GM12878 (cell line): ENCODE data around the gene DCDC2. TPM values are rescaled to one million over a fixed set of nuclear protein-coding genes. Genes with fewer than 3 reads are reported as not detected.

Source experiments
- ATAC-seq: fragments of 200-7000 bp; cut with Tn5 transposase; 3 replicates; pipeline ENCODE4 v1.9.1; 2020; ENCODE audit warnings: mild to moderate bottlenecking, moderate library complexity
- BruUV-seq: library from RNA; stranded (reverse); fragments of 400-500 nt; replicated peaks from 2 replicates; lab custom pipeline; 2021; lab: Mats Ljungman, UMichigan
- CTCF ChIA-PET: fragments of 300-600 bp; sonication (Branson Sonifier 250); formaldehyde crosslinking; extraction: SDS; loops from one replicate; lab custom pipeline; 2021; ENCODE audit warnings: inconsistent platforms; lab: Yijun Ruan, JAX
- POLR2A ChIA-PET: fragments of 350-600 bp; formaldehyde crosslinking; extraction: SDS; loops from one replicate; lab custom pipeline; 2021; ENCODE audit warnings: inconsistent platforms; lab: Charles Lee
- RAD21 ChIA-PET: fragments of 300-600 bp; sonication (Branson Sonifier 250); formaldehyde crosslinking; loops from one replicate; lab custom pipeline; 2023; ENCODE audit warnings: antibody characterized with exemption; ENCODE audit not compliant: unreplicated experiment; lab: Charles Lee
- SMC1A ChIA-PET: fragments of 300-600 bp; sonication (Branson Sonifier 250); formaldehyde crosslinking; loops from one replicate; lab custom pipeline; 2023; ENCODE audit not compliant: unreplicated experiment, uncharacterized antibody; lab: Charles Lee
- DNase-seq: peaks from one replicate; pipeline ENCODE4 v3.0.0-alpha.2; 2011; ENCODE audit warnings: low read depth, low spot score
- FAIRE-seq: peaks from 3 replicates; lab custom pipeline; 2011; peaks lifted over from hg19 to GRCh38; lab: Jason Lieb, UNC
- H2AFZ ChIP-seq: 2 replicates; pipeline ENCODE4 v1.6.0; 2011; ENCODE audit warnings: low read depth, low read length, control low read depth; ENCODE audit not compliant: control insufficient read depth
- H3K27ac ChIP-seq: 2 replicates; pipeline ENCODE4 v1.5.1; 2011; ENCODE audit warnings: control low read depth; ENCODE audit not compliant: control insufficient read depth, insufficient read depth
- H3K27me3 ChIP-seq, 2 experiments: replicated peaks in 1 of 2; 2 replicates each; pipeline versions ENCODE4 v1.6.0 to v1.6.1; 2011; ENCODE audit warnings: low read length in 1 of 2; ENCODE audit not compliant: control insufficient read depth in 2 of 2, insufficient read depth in 2 of 2
- H3K36me3 ChIP-seq, 2 experiments: 2 replicates each; pipeline ENCODE4 v1.5.1; 2011; ENCODE audit warnings: low read length in 1 of 2; ENCODE audit not compliant: control insufficient read depth in 2 of 2, insufficient read depth in 2 of 2
- H3K4me1 ChIP-seq: 2 replicates; pipeline ENCODE4 v1.6.1; 2011; ENCODE audit warnings: mild to moderate bottlenecking, low read length, moderate library complexity, mixed read lengths; ENCODE audit not compliant: control insufficient read depth, insufficient read depth
- H3K4me2 ChIP-seq: 2 replicates; pipeline ENCODE4 v1.6.0; 2011; ENCODE audit warnings: control low read depth; ENCODE audit not compliant: control insufficient read depth, insufficient read depth
- H3K4me3 ChIP-seq: fragments of 200-600 bp; sonication (generic); 2 replicates; pipeline ENCODE4 v1.5.1; 2016
- H3K79me2 ChIP-seq: 2 replicates; pipeline ENCODE4 v1.6.0; 2011; ENCODE audit warnings: low read length; ENCODE audit not compliant: control insufficient read depth, insufficient read depth
- H3K9ac ChIP-seq: 2 replicates; pipeline ENCODE4 v1.8.0; 2011; ENCODE audit warnings: low read length, control low read depth, mixed read lengths; ENCODE audit not compliant: control insufficient read depth, insufficient read depth
- H3K9me3 ChIP-seq: replicated peaks from 3 replicates; pipeline ENCODE4 v1.5.1; 2011; ENCODE audit warnings: mild to moderate bottlenecking, low read length; ENCODE audit not compliant: control insufficient read depth, insufficient read depth
- H4K20me1 ChIP-seq: 2 replicates; pipeline ENCODE4 v1.6.0; 2011; ENCODE audit not compliant: control insufficient read depth, insufficient read depth
- CBX5 ChIP-seq: sonication (generic); IDR thresholded peaks from 2 replicates; pipeline ENCODE4 v1.6.1; 2016; ENCODE audit warnings: low read depth, moderate library complexity, mild to moderate bottlenecking, inconsistent platforms
- CHD1 ChIP-seq: IDR thresholded peaks from 2 replicates; pipeline ENCODE4 v1.6.1; 2012; ENCODE audit warnings: low read depth, low read length, improper control_type of control experiment
- CHD4 ChIP-seq: fragments of 200-600 bp; sonication (generic); IDR thresholded peaks from 2 replicates; pipeline ENCODE4 v1.6.1; 2016; ENCODE audit warnings: mild to moderate bottlenecking
- DPF2 ChIP-seq: fragments of 450-650 bp; IDR thresholded peaks from 2 replicates; pipeline ENCODE4 v1.6.1; 2017; ENCODE audit warnings: mild to moderate bottlenecking
- E2F4 ChIP-seq: IDR thresholded peaks from 2 replicates; pipeline ENCODE4 v1.6.1; 2012; ENCODE audit warnings: low read depth, low read length, improper control_type of control experiment
- ELK1 ChIP-seq: IDR thresholded peaks from 2 replicates; pipeline ENCODE4 v1.6.1; 2012; ENCODE audit warnings: low read depth, low read length, improper control_type of control experiment
- FOXK2 ChIP-seq: fragments of 450-650 bp; IDR thresholded peaks from 2 replicates; pipeline ENCODE4 v1.6.1; 2017; ENCODE audit warnings: mild to moderate bottlenecking, moderate library complexity
- GABPA ChIP-seq: IDR thresholded peaks from 2 replicates; pipeline ENCODE4 v1.6.1; 2014; ENCODE audit warnings: antibody characterized with exemption, low read depth, mild to moderate bottlenecking, inconsistent platforms
- GATAD2B ChIP-seq: fragments of 450-650 bp; conservative IDR thresholded peaks from 2 replicates; pipeline ENCODE4 v1.6.1; 2017; ENCODE audit warnings: low read depth, mild to moderate bottlenecking, moderate library complexity
- HDAC2 ChIP-seq: fragments of 200-600 bp; sonication (generic); IDR thresholded peaks from 2 replicates; pipeline ENCODE4 v1.6.1; 2017
- HDAC6 ChIP-seq: fragments of 200-600 bp; sonication (generic); IDR thresholded peaks from one replicate; pipeline ENCODE4 v1.8.0; 2017; ENCODE audit warnings: antibody characterized with exemption; ENCODE audit not compliant: unreplicated experiment
- IRF3 ChIP-seq: fragments of 450-650 bp; IDR thresholded peaks from 2 replicates; pipeline ENCODE4 v1.6.1; 2014; ENCODE audit warnings: mild to moderate bottlenecking
- NR2C1 ChIP-seq: fragments of 450-650 bp; IDR thresholded peaks from 2 replicates; pipeline ENCODE4 v1.6.1; 2017; ENCODE audit warnings: antibody characterized with exemption, mild to moderate bottlenecking, moderate library complexity
- PBX3 ChIP-seq: IDR thresholded peaks from 2 replicates; pipeline ENCODE4 v1.6.1; 2011; ENCODE audit warnings: mild to moderate bottlenecking, low read depth, low read length, moderate library complexity; ENCODE audit not compliant: insufficient replicate concordance
- SIN3A ChIP-seq: IDR thresholded peaks from 2 replicates; pipeline ENCODE4 v1.6.1; 2012; ENCODE audit warnings: low read depth, low read length, improper control_type of control experiment
- ZNF274 ChIP-seq: IDR thresholded peaks from one replicate; pipeline ENCODE4 v1.8.0; 2011; ENCODE audit not compliant: insufficient read length, insufficient read depth
- ZNF622 ChIP-seq: fragments of 450-650 bp; IDR thresholded peaks from 2 replicates; pipeline ENCODE4 v1.6.1; 2017; ENCODE audit warnings: mild to moderate bottlenecking, inconsistent platforms
- WGBS: methylation state at CpG from one replicate; pipeline ENCODE4 v1.1.6; 2016; ENCODE audit warnings: low lambda C conversion rate; ENCODE audit not compliant: insufficient replicate concordance, insufficient coverage; ENCODE audit errors: missing lambda C conversion rate; 5-methylcytosine and 5-hydroxymethylcytosine counted together
- in situ Hi-C: fragments of 300-500 bp; cut with MboI; formaldehyde crosslinking; loops from 9 replicates; pipeline ENCODE4 v1.14.3; 2018; ENCODE audit warnings: mixed read lengths
- intact Hi-C: fragments of 100-400 bp; cut with micrococcal nuclease; formaldehyde crosslinking; loops from one replicate; pipeline ENCODE4 v1.14.2; 2022; ENCODE audit not compliant: unreplicated experiment
- polyA plus RNA-seq, 11 experiments: library from polyadenylated mRNA; depleted of rRNA in 4 of 11; unstranded in 6 of 11; stranded (reverse) in 5 of 11; fragments of >200 nt; fragmentation: Nextera tagmentation in 4 of 11; fragmentation: Illumina TruSeq in 1 of 11; extraction: Ambion mirVana in 4 of 11; extraction: Trizol in 1 of 11; gene quantifications; 1 replicate in 1 of 11; 2 replicates in 10 of 11; pipeline versions ENCODE4 v1.2.1 to v1.2.3, GENCODE V29; 2011 to 2016; ENCODE audit warnings: inconsistent platforms in 2 of 11, missing spikeins in 2 of 11, low read depth in 1 of 11
- total RNA-seq, 4 experiments: library from RNA; depleted of rRNA in 3 of 4; stranded (reverse); fragments of >200 nt in 3 of 4; fragmentation: Illumina TruSeq in 1 of 4; extraction: Trizol in 1 of 4; gene quantifications; 2 replicates each; pipeline versions ENCODE4 v1.2.1 to v1.2.3, GENCODE V29; 2013 to 2021

DCDC2 gene
- total and polyA plus RNA-seq, 10 of the 15 experiments (the other 5 are each of a cell fraction or from before 2014, with no cell fraction given) = under 0.01 to 0.03 TPM; not detected in 8

- TF ChIP-seq CHD4 = no peak
- TF ChIP-seq HDAC2 = no peak
- TF ChIP-seq, all 136 proteins: peak for 0
Observed at GRCh38 chr6:24131751-24132150, 226.1 kb downstream of the DCDC2 start (continued).

- FAIRE-seq = no peak
- H3K4me3 ChIP-seq = no peak overlapping the region
- ATAC-seq = no peak
- intact Hi-C loops = no loop called here
- H3K79me2 ChIP-seq = no peaks in the 10 kb centered on the region
- no peak for TF ChIP-seq ELK1
- no peak for TF ChIP-seq PBX3
- TF ChIP-seq ZNF274 = no peak
- TF ChIP-seq HDAC6 = no peak
- no peak for TF ChIP-seq E2F4
- TF ChIP-seq FOXK2 = no peak
- TF ChIP-seq SIN3A = no peak
- TF ChIP-seq GATAD2B = no peak
- no peak for TF ChIP-seq DPF2
- no peak for TF ChIP-seq CBX5
- TF ChIP-seq IRF3 = no peak
- TF ChIP-seq ZNF622 = no peak
- no peak for TF ChIP-seq CHD1
- TF ChIP-seq NR2C1 = no peak
- no peak for TF ChIP-seq GABPA
- TF ChIP-seq, all 136 proteins: peak for 0
- no peak for DNase-seq
- Histone ChIP-seq H2AFZ (no peak overlapping the region), H3K36me3 (no peaks in the 10 kb centered on the region), H3K4me1 (no peaks in the 10 kb centered on the region), H3K9ac (no peak overlapping the region), H3K27ac (no peak overlapping the region), H4K20me1 (no peaks in the 10 kb centered on the region), H3K27me3 (no peaks in the 10 kb centered on the region), H3K4me2 (no peak overlapping the region), H3K9me3 (no peaks in the 10 kb centered on the region)
- BruUV-seq = no TSS peak
- RAD21 ChIA-PET = no interaction called here
- WGBS = 3% methylated on average over 2 of the region's 2 CpGs
- SMC1A ChIA-PET = no interaction called here
- CTCF ChIA-PET = no interaction called here
- in situ Hi-C loops = no loop called here
- POLR2A ChIA-PET = no interaction called here
Observed at GRCh38 chr6:24127316-24127715, 230.5 kb downstream of the DCDC2 start.
